Measurements from ENCODE around the gene KRT73.

Gene KRT73

DNA sequence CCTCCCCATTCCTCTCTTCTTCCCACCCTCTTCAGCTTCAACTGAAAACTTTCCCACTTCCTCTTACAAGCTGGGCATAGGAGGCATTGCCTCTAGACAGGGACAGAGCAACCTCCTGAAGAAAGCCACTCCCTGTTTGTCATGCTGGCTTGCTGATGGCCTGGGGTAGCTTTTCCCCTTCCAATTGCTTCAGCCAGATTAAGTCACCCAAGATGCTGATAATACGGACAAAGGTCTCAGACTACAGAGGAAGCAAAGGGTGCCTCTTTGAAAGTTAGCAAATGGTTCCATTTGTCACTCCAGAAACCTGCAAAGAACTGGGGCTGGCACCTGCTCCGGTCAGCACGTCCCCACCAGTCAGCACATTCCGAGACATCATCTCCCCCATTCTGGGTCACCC lies 27.6 kb upstream of the KRT73 start:
- DNase-seq (ENCODE audit: low read depth, low spot score): no peak

DNA sequence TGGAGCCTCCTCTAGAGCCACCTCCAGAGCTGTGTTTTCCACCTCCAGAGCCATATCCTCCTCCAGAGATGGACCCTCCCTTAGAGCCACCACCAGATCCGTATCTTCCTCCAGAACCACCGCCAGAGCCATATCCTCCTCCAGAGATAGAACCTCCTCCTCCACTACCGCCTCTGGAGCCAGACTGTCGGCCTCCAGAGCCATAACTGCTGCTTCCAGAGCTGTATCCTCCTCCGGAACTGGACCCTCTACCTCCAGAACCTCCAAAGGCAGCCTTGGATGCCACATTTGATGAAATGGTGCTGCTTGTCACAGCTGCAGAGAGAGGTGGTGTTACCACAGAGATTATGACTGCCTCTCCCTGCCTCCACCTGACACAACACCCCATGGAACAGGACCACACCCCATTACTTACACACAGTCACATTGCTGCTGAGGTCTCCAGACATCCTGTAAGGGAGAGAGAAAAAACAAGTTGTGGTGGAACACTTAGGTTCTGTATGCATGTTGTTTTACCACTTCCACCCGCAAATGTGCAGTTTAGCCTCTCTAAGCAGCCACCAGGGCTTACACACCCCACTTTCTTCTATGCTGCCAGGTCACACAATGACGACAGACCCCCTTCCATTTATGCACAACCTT lies 26.9 kb upstream of the KRT73 start:
- no peak for DNase-seq (ENCODE audit: low read depth, low spot score)

- DNase-seq (ENCODE audit: low read depth, low spot score): no peak
These were observed 25.7 kb upstream of the KRT73 start for GRCh38 chr12:52644078-52644415.

GRCh38 chr12:52643233-52644077 lies 25.1 kb upstream of the KRT73 start:
- no peak for DNase-seq (ENCODE audit: low read depth, low spot score)

- DNase-seq (ENCODE audit: low read depth, low spot score): no peak
These were observed 23.1 kb upstream of the KRT73 start for GRCh38 chr12:52641468-52641867.

DNA sequence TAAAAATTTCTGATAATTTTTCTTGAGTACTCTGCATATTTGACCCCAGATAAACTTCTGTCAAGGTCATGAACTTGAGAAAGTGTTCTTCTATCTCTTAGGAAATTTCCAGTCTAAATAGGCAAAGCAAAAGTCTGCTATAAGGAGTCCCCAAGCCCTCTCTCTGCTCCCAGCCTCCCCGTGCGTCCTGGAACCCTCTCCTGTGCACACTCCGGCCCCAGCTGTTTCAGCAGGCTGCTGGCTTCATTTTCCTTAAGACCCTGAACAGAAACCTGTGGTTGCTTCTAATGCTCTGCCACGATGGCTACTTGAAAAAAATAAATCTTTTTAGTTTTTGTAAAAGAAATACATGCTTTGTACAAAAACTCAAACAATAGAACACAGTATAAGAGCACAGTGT lies 18.9 kb upstream of the KRT73 start:
- no peak for DNase-seq (ENCODE audit: low read depth, low spot score)

DNA sequence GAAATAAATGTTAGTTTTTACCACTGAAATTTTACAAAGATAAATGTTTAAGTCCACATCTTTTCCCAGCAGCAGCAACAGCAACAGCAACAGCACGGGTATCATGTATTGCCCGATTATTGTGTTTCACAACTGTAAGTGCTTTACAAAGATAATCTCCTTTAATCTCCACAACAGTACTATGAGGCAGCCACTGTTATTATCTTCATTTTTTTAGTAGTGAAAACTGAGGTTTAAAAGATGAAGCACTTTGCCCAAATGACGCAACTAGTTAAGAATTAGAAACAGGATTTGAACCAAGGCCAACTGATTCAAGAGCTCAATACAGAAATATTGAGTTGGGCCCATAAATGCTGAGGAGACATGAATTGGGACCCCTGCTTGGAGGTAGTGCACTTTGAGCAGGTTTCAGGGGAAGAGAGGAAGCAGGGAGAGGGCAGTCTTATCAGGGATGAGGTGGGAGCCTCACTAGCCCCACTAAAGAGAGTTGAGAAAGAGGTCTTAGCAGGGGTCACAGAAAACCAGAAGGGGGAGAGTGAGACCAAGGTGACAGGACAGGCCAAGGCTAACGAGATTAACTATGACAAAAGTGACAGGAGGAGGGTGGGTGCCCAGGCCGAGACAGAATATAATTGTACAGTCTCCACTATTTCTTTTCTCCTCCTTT lies 18.4 kb upstream of the KRT73 start:
- DNase-seq (ENCODE audit: low read depth, low spot score): no peak

DNA sequence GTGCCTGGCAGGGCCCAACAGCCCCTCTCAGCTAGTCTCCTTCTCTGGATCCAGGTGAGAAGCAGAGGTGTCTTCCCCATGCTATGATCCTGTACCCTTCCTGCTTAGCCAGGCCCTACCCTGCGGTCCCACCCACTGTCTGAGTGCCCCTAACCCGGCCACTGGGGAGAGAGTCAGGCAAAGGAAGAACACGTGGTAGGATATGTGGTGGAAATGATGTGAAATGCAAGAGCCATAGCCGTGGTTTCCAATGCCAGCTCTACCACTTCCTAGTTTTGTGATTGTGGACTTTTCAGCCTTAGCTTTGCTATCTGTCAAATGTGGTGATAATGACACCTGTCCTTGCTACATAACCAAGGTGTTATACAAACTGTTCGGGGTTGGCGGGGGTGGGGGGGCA lies 17.8 kb upstream of the KRT73 start:
- DNase-seq (ENCODE audit: low read depth, low spot score): no peak

GRCh38 chr12:52634266-52635056 lies 16.1 kb upstream of the KRT73 start:
- DNase-seq (ENCODE audit: low read depth, low spot score): no peak

- DNase-seq (ENCODE audit: low read depth, low spot score): no peak
These were observed 15.0 kb upstream of the KRT73 start for GRCh38 chr12:52633383-52633782.

DNA sequence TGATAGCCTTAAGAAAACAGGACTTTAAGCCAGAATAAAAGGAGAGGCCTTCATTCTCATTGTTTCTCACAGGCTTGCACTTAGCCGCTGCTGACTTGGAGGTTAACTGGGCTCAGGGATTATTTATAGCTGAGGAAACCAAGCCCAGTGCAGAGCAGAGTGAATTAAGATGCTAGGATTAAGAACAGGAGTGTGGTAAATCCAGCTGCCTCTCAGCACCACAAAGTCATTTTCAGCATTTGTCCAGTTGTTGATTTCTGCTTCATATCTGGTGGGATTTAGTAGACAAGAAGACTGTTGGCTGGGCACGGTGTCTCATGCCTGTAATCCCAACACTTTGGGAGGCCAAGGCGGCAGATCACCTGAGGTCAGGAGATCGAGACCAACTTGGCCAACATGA lies 14.3 kb upstream of the KRT73 start:
- DNase-seq (ENCODE audit: low read depth, low spot score): no peak

GRCh38 chr12:52631676-52632459 lies 13.5 kb upstream of the KRT73 start:
- DNase-seq (ENCODE audit: low read depth, low spot score): no peak

DNA sequence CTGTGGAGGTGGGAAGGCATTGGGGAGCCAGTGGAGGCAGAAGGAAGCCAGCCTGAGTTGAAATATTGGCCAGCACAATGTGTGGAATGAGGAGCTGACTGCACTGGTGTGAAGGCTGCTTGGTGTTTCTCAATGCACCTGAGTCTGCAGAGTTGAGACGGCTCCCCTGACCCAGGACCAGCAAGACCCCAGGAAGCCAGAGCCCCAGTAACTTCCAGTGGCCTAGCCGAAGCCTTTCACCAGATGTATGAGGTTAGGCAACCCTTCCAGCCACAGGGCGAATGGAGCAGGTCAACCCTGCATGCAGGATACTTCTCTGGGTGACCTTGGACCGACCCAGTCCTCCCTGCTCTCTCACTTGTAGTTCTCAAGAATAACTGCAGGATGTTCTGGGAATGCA lies 12.9 kb upstream of the KRT73 start:
- DNase-seq (ENCODE audit: low read depth, low spot score): no peak

DNA sequence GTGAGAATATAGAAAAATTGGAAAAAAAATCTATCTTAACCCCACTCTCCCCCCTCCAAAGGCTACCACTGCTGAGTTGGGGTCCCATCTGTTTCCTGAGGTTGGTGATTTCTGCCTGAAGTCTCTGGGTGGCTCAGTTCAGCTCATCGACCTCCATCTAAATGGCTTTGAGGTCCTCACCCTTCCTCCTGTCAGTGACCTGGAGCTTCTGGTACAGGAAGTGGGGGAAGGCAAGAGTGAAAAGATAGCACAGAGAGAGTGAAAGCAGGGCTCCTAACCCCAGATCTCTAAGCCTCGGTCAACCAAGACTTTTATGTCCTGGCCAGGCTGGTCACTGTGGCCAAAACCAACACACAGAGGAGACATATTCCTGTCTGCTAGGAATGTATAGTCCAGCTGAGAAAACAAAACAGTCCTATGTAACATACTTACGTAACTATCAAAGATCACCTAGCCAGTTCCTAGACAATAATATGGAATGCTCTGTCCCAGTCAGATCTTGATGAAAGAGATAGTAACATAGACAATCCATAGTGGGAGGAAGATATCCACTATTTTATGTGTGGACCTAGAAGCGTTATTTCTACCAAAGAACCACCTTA lies 12.3 kb upstream of the KRT73 start:
- DNase-seq (ENCODE audit: low read depth, low spot score): no peak

DNA sequence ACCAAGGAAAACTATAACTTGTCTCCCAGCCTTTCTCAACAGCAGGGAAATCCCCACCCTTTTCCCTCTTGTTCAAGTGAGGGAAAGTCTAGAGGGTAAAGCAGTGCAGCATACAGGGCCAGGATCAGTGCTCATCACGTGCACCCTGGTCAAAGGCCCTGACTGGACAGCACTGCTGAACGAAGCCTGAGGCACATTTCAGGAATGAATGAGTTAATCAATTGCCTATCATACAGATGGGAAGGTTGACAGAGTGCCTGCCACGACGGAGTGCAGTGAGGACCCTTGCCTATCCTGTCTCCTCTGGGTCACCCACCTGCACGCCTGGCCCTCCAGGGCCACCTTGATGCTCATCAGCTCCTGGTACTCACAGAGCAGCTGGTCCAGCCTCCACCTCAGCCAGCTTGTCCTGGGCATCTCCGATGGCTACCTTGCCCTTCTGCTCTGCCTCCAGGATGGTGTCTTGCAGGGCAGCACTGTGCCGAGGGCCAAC lies 11.7 kb upstream of the KRT73 start:
- DNase-seq (ENCODE audit: low read depth, low spot score): no peak

DNA sequence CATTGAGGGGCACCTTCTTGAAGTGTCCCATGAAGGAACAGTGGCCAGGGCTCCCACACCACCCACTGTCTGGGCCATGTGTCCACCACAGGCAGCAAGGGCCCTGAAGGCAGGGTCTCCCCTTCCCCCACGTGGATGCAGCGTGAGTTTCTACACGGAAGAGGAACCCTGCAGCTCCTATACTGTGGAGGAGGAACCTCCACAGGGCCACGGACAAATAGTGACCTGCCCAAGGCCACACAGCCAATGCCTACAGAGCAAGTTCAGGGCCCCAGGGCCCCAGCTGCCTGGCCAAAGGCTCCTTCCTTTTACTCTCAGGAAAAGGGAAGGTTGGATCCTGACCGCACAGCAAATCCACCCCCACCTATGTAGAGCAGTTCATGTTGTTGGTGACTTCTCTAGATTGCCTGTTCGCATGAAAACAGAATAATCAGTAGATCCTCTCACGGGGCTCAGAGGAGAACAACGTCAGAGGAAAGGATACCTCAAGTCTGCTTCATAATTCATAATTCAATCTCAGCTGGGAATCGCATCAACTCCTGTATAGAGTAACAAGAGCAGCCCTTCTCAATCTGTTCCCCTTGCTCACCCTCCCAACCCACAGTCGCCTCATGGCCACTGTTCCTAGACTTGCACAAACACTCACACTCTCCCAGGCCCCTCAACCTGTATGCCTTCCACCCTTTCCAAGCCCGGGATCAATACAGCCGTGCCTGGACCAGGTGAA lies 11.1 kb upstream of the KRT73 start:
- no peak for DNase-seq (ENCODE audit: low read depth, low spot score)

GRCh38 chr12:52628841-52629240 lies 10.5 kb upstream of the KRT73 start:
- no peak for DNase-seq (ENCODE audit: low read depth, low spot score)

- no peak for DNase-seq (ENCODE audit: low read depth, low spot score)
These were observed 9.8 kb upstream of the KRT73 start for GRCh38 chr12:52628111-52628507.

- DNase-seq (ENCODE audit: low read depth, low spot score): no peak
These were observed 9.2 kb upstream of the KRT73 start for GRCh38 chr12:52627395-52628110.

Data from activated naive CD8-positive, alpha-beta T cell treated with anti-CD3 and anti-CD28 coated beads, Interleukin-2, amount 50 U/mL, for 16 hours (primary cell).